ENCODE results near the gene HDAC4.

The HDAC4 gene

DNA sequence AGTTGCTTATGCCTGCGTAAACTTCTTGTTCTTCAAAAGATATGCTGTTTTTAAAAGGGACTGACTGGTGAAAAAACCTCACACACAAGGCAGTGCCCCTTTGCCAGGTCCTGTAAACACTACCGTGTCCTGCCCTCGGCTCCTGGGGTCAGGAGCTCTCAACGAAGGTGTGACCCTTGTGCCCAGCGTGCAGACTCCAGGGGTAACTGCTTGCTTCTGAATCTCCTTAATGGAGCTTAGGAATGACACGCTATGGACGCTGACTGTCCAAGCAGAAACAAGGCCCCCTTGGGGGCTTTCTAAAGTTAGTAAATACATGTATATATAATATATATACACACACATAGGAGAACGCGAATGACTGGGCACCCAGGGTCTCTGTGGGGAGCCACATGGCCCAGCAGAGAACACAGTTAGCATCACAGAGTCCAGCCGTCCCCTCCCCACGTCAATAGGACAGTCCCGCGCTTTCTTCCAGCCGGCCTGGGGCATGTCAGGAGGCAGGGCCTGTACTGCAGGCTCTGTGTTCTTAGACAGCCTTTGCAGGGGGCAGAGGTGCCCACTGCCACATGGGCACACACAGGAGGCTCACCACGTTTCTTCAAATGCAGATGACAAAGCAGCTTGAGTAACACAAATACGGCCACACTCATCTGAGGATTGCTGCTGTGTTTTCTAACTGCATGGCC is 96.1 kb downstream of the HDAC4 start:
- no peak for DNase-seq

DNA sequence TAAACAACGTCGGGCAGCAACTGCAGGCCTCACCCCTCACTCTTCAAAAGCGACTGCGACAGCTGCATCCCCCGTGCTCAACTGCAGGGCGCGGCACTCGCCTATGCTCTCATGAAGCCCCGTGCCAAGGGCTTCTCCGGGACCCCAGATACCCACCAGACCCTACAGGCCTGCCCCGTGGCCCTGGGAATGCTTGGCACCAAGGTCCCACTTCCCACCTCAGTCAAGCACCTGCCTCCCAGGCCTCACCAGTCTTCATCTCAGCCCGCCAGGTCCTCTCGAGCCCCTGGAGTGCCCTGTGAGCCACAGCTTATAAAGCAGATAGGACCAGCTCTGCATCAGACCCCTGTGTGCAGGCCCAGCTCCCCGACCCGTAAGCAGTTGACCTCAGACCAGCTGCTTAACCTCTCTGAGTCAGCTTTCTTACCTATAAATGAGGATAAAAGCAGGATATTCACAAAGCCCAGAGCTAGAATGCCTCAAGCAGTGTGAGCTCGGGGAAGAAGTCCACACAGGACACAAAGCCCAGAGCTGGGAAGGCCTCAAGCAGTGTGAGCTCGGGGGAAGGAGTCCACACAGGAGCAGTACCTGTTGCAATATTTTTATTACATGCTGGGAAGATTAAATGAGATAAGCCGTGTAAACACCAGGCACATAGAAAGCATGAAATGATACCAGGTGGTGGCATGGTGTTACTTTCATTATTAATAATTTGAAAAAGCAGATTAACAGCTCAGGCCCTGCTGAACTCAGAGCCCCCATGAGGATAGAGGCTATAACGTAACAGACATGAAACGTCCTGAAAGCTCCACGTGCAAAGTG is 96.9 kb downstream of the HDAC4 start:
- DNase-seq = no peak

DNA sequence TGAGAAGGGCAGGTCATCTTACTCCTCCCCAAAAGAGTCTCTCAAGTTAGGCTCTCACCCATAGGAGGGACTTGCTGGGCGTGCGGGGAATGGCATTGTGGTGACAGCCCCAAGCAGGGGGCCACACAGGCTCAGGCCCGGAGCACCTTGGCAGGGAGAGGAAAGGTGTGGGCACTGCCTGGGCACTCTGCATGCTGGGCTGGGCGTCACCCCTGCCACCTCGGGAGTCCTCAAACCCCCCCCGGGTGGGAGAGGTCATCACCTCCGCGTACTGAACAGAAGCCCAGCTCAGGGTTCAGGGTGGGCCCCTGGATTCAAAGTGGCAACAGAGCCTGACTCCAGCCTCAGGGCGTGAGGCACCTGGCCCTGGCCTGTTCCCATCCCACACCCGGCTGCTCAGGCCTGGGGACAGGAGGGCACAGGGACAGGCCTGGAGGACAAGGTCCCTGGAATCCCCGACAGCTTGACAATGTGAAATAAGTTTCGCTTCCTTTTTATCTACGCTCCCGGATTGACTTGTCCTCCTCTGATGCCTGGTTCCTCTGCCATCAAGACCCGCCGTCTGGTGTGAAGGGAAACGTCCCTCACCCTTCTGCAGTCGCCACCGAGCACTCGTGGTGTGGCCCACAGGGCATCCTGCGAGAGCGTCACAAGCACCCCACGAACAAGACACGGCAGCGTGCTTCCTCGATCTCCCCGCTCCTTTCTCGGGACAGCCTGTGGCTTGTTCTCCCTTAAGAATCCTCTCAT is 97.8 kb downstream of the HDAC4 start:
- no peak for DNase-seq

DNA sequence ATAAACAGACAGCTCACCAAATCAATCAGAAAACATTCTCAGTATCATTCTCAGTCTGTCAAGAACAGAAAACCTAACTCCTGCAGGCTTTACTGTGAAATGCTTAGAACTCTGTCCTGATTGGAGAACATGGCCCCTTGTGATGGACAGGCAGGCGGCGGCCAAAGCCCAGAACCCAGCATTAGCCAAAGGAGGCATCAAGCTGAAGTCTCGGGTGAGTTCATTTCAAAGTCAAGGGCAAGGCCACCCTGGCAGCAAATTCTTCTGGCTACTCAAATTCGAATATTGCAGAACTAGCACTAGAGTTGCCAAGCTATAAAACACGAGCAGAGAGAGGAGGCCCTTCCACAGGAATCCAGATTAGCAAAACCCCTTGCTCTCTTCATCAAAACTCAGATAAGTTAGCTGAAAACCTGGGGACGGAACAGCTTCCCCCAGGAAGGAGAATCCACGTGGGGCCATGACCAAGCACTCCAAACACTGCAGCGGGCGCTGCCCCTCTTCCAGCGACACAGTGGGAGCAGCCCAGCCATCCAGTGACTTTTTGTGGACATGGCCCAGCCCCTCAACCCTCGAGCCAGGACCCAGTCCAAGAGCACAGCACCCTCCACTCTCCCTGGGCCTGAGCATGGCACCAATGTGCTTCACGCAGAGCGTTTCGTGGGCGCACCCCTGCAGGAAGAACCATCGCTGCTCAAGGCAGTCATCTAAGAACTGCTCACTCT is 98.6 kb downstream of the HDAC4 start:
- DNase-seq = no peak

DNA sequence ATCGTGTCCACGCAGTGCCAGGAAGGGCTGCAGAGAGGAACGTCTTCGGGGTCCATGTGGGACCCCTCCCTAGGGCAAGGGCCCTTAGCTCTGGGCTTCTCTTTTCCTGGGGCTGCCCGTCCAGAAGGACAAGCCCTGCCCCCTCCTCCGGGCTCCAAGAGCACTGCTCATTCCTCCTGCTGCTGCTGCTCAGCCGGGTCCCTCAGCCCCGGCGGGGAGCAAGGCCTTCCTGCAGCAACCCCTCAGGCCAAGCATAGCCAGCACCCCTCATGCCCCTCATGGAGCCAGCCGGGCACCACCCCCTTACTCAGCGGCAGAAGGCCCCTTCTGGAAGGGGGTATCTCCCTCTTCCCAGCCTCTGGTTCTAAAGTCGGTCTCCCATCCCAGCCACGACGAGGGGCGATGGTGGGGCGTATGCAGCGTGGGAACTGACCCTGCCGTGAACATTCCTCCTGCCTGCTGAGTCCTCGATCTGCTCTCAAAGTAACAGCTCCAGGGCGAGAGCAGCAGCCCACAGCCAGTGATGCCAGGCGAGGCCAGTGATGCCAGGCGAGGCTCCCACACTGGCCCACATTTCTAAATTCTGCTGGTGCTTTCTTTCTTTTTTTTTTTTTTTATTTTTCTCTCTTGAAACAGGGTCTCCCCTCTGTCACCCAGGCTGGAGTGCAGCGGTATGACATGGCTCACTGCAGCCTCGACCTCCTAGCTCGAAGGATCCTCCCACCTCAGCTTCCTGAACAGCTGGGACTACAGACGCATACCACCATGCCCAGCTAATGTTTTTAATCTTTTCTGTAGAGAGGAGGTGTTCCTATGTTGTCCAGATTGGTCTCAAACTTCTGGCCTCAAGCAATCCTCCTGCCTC is 99.7 kb downstream of the HDAC4 start:
- DNase-seq = no peak

DNA sequence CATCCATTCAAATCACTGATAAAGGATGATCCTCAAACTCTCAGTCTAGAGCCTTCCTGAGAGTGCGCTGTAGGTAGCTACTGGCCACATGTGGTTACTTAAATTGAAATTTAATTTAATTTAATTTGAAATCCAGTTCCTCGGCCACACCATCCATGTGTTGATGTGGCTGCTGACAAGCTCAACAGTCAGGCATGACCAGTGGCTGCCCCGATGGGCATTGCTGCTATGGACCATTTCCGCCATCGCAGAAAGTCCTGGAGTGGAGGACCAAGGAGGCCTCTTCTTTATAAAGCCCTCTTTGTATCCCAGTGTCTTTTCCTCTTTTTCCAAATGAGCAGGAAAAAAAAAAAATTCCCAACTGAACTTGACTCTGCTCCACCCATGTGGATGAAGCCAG is 100.6 kb downstream of the HDAC4 start:
- no peak for DNase-seq

DNA sequence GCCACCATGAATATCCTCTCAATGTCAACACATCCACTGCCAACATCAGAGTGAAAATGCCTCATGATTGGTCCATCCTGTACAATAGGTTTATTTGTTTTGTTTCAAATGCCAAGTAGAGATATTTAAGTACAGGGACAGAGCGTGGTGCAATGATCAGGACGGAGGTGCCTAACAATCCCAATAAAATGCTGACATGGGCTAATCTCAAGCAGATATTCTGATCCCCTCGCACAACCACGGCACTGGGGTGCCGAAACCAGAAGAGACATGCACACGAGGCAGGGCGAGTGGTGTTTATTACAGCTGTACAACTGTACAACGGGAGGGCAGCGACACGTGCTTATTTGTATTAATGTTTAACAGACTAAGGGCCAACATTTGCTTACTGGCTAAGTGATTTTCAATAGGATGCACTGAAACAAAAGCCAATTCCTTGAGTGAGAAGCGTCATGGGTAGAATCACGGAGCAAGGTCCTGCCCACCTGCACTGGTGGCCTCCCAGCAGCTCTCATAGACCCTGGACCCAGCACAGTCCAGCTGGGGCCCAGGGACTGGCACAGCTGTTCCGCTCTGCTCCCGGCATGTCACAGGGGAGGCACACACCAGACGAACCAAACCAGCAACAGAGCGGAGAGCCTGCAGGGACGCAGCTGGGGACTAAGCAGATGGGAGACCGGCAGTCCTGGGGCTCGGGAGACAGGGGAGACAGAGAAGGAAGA is 101.4 kb downstream of the HDAC4 start:
- no peak for DNase-seq

DNA sequence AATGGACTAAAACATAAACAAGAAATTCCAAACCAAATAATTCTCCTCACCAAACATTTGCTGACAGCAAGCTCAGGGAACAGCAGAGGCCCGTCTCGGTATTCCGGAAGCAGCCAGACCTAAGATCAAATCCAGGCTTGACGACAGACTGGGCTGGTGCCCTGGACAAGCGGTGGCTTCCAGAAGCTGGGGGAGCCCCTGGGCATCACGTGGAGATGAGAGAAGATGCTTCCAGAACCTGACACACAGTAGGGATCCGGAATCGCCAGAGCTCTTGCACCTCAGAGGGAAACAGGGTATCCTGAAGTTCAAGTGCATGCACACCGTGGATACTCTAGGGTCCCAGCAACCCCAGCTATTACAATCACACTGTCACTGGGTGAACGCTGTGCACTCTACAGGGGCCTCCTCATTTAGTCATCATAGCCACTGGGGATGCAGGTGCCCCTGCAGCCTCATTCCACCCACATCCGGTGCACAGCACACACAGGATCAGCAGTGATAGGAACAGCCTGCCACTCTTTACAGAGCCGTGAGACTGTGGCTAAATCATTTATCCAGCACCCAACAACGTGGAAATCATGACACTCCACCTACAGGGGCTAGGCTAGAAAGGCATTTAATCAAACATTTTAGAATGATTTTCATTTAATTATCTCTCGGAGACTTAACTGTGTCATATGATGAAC is 102.6 kb downstream of the HDAC4 start:
- DNase-seq = no peak

DNA sequence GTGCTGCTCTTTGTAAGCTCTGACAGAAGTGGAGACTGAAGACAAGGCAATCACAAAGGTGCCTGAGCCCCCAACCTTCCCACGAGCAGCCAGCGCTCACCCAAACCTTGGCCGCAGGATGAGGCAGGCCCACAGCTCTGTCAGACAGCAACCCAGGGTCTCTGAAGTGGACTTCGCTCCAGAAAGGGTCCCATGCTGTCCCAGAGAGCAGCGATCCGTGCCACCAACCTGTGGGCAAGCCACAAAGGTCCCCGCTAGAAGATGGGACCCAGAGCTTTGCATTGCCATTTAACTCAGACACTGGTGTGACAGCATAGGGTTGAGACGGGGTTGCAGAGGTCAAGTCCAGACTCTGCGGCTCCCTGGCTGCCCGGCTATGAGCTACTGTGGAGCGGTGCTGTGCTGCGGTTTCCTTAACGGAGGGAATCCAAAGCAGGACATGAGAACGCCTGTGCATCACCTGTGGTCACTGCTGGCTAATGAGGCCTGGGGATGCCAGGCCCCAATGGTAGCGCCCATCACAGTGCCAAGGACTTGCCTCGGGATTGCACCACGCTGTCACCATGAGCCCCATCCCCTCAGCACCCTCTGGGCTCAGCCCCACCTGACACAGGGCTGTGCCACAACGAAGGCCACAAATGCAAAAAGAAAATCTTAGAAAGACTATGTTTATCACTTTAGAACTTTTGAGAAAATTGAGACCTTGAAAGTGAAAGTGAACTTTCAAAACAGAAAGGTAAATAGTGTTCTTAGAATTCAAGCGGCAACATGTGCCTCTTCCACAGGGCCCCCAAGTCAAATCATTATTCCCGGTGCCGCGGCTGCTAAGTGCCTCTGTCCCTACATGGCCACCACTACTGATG is 103.4 kb downstream of the HDAC4 start:
- no peak for DNase-seq

DNA sequence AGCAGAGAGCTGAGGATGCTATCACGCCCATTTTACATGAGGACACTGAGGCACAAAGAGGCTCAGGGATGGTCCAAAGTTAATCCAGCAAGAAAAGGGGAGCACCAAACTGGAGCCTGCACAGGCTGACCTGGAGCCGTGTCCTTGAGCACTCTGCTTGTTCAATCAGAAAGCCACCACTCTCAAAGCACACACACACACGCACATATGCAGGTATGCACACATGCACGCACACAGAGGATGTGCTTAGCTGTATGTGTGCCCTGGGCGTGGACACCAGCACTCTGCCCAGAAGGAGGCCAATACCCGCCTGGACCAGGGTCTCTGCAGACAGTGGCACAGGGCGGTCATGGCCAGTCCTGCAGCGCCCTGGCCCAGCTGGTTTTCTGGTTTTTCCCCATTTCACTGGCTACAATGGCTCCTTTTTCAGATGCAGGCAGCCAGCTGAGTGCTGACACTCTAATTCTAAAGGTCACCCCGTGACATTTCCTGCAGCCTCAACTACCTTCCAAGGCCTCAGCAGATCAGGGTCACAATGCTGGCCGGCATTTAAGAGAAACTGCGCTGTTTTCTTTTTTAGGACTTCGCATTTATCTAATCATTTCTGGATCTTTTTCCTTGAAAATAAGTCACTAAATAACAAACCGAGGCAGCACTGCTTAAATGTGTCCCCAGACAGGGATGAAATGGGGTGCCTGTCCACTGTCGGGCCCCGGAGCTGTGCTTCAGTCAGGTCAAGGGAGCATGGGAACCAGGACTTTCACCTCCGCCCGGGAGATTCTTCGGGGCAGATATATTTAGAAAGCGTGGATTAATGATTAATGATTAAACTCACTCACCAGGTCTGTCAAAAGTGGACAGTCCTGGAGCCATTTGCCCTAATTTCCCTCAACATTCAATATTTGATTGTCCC is 104.5 kb downstream of the HDAC4 start:
- no peak for DNase-seq

DNA sequence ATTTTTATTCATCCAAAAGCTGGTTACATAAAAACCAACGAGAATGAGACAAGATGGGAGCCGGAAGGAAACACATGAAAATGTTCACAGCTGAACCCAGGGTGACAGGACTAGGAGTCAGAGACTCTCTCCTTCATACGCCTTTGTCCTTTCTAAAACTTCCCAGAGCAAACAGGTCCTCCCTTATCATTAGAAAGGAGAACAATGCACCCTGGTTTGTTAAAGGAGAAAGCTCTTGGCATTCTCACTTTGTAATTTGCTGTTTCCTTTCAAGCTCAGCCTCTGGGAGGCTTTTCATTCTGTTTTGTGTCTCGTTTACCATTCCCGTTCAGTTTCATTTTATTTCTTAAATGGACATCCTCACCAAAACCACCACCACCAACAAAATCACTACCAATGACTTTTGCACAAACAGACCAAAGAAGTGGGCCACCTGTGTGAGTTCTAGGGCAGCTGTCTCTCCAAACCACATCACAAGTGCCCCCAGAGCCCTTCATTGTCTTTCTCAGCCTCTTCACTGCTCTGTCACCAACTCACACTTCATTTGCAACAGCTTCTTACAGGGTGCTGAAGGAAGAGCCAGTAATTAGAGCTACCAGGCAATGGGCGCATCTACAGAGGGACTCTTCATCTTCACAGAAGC is 105.3 kb downstream of the HDAC4 start:
- DNase-seq = no peak

DNA sequence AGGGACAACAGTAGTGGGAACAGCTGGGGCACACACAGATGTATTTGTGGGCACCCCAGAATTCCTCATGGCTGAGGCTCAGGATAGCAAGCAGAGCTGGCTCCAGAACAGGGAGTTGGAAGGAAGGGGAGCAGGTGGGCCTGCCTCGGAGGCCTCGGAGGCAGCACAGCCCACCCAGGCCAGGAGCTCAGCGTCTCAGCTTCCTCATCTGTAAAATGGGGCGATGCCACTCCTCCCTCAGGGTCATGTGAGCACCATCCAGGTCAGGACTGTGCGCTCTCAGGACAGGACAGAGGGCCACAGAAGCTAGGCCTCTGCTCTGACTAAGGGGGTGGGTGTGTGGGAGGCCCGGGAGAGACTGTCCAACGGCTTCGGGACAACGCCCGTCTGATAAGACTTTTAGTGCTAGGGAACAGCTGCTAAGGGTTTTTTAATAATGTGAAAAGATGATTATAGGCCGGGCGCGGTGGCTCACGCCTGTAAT is 106.2 kb downstream of the HDAC4 start:
- no peak for DNase-seq

DNA sequence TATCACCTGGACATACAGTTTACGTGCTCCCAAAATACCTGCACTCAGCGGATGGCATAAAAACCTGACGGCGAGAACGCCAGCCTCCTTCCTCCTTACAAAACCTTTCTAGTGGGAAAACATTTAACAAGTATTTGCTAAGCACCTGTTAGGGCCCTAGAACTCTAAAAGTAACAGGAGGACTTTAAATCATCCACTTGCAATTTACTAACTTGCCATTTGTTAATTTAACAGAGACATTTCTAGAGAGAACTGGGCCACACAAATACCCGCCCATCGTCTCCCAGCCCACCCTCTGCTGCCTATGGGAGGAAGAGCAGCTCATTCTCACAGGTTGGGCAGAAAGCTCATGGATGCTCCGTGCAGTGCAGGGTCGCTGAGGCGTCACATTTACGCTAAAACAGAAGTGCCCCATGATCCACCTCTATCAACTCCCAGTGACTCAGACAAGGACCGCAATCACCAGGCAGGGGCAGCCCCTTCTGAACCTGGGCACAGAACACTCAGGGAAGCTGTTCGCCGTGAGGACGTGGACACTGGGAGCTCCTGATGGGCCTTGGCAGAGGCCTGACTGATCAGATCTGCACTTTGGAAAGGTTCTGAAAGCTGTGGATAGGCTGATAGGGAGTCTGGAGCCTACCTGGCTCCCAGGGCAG is 106.9 kb downstream of the HDAC4 start:
- DNase-seq = no peak

DNA sequence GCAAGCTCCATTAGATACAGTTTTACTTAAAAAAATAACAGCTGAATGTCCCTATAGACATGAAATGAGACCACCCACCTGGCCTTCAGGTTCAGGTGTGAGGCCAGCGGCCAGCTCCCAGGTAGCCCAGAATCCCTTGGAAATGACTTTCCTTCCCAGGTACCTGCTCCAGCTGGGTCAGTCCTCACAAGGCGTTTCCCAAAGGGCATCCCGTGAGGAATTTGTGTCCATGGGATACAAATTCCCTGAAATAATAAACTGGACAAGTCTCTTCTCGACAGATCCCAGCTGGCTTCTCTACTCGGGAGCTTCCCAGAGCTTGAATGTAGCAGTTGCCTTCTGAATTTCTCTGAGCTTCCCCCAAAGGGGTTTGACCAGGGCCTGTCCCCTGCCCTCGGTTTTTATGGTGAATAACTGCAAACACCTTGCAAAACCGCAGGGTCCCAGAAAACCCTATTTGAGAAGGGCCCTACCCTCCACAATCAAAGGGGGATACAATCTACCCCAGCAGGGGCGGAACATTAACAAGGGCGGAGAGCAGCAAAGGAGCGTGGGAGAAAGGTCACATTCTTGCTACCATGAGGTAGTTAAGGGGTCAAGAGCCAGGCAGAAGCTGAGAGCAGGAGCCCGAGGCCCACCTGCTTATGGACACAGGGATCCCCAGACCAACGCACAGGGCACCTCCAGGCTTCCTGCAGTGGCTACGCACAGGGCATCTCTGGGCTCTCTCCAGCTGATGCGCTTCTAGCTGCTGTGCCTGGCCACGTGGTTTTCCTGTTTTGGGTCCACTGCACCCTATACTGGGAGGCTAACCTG is 107.7 kb downstream of the HDAC4 start:
- DNase-seq = no peak

DNA sequence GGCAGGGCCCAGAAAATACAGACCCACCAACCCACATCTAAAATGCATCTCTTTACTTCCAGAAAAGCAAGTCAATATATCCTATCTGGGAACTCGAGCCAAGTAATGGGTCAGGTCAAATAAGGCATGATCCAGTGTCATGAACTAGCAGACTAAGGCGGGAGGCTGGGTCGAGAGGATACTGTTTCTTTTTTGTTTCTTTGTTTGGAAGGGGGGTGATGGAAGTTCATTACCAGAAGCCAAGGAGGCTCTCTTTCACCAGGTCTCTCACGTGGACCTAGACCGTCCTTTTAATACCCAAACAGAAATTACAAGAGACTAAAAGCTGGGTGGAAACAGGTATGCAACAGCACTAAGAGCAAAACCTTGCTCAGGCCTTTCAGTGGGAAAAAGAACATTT is 108.3 kb downstream of the HDAC4 start:
- no peak for DNase-seq
